Neural cell (in vitro differentiated cells): ENCODE data around the gene NFE2L1. TPM values are rescaled to one million over a fixed set of nuclear protein-coding genes. Genes with fewer than 3 reads are reported as not detected.

ENCODE experiments used
- H2AFZ ChIP-seq: fragments of 200-600, 300-800 bp; sonication (generic), shearing (Covaris generic); 2 replicates; pipeline ENCODE4 v1.6.0; 2014; ENCODE audit warnings: low read depth, mild to moderate bottlenecking, antibody characterized with exemption, low read length, moderate library complexity
- H3F3A ChIP-seq: fragments of 200-600 bp; shearing (Covaris generic); 2 replicates; pipeline ENCODE4 v1.6.1; 2016; ENCODE audit warnings: mild to moderate bottlenecking, moderate library complexity, mixed read lengths, antibody characterized with exemption, low read length; ENCODE audit not compliant: insufficient read depth, poor library complexity, severe bottlenecking
- H3K27ac ChIP-seq: fragments of 200-600, 300-800 bp; sonication (generic), shearing (Covaris generic); 2 replicates; pipeline ENCODE4 v1.5.1; 2014; ENCODE audit warnings: mild to moderate bottlenecking, low read length, moderate library complexity
- H3K27me3 ChIP-seq: fragments of 300-800, 200-600 bp; sonication (generic), shearing (Covaris generic); 2 replicates; pipeline ENCODE4 v1.6.0; 2014; ENCODE audit warnings: mild to moderate bottlenecking, low read depth, low read length, moderate library complexity; ENCODE audit not compliant: insufficient read depth
- H3K36me3 ChIP-seq: fragments of 300-800, 200-600 bp; sonication (generic), shearing (Covaris generic); 2 replicates; pipeline ENCODE4 v1.5.1; 2014; ENCODE audit warnings: mild to moderate bottlenecking, antibody characterized with exemption, low read length, moderate library complexity; ENCODE audit not compliant: insufficient read depth
- H3K4me2 ChIP-seq: fragments of 300-800, 200-600 bp; sonication (generic), shearing (Covaris generic); 2 replicates; pipeline ENCODE4 v1.6.0; 2014; ENCODE audit warnings: mild to moderate bottlenecking, low read length
- H3K4me3 ChIP-seq: fragments of 300-800, 200-600 bp; sonication (generic), shearing (Covaris generic); 2 replicates; pipeline ENCODE4 v1.5.1; 2014; ENCODE audit warnings: mild to moderate bottlenecking, low read length, moderate library complexity
- H3K79me2 ChIP-seq: fragments of 200-600 bp; shearing (Covaris generic); replicated peaks from 2 replicates; pipeline ENCODE4 v1.6.0; 2014; ENCODE audit warnings: mild to moderate bottlenecking, low read length, moderate library complexity; ENCODE audit not compliant: insufficient read depth
- H3K9ac ChIP-seq: fragments of 300-800, 200-600 bp; sonication (generic), shearing (Covaris generic); 2 replicates; pipeline ENCODE4 v1.6.1; 2016; ENCODE audit warnings: mild to moderate bottlenecking, low read length, mixed read lengths
- H3K9me2 ChIP-seq: fragments of 200-600 bp; shearing (Covaris generic); 2 replicates; pipeline ENCODE4 v1.6.1; 2016; ENCODE audit warnings: mild to moderate bottlenecking, low read length, mixed read lengths; ENCODE audit not compliant: insufficient read depth
- H3K9me3 ChIP-seq: fragments of 200-600, 300-800 bp; sonication (generic), shearing (Covaris generic); 2 replicates; pipeline ENCODE4 v1.6.1; 2016; ENCODE audit warnings: mild to moderate bottlenecking, mixed run types, low read length, moderate library complexity, mixed read lengths
- H4K20me1 ChIP-seq: fragments of 200-600 bp; shearing (Covaris generic); 2 replicates; pipeline ENCODE4 v1.6.1; 2016; ENCODE audit warnings: mild to moderate bottlenecking, mixed run types; ENCODE audit not compliant: insufficient read depth
- EP300 ChIP-seq: fragments of 450-650 bp; conservative IDR thresholded peaks from 2 replicates; pipeline ENCODE4 v1.6.1; 2014; ENCODE audit warnings: antibody characterized with exemption, mild to moderate bottlenecking, moderate library complexity; ENCODE audit not compliant: poor library complexity, severe bottlenecking
- EZH2 ChIP-seq: fragments of 200-600, 300-800 bp; shearing (Covaris generic), sonication (generic); IDR thresholded peaks from 2 replicates; pipeline ENCODE4 v1.6.1; 2014; ENCODE audit warnings: antibody characterized with exemption, low read length, borderline replicate concordance, mild to moderate bottlenecking; ENCODE audit not compliant: insufficient read depth, poor library complexity, severe bottlenecking
- MXI1 ChIP-seq: fragments of 450-650 bp; conservative IDR thresholded peaks from 2 replicates; pipeline ENCODE4 v1.6.1; 2014; ENCODE audit warnings: antibody characterized with exemption, mild to moderate bottlenecking; ENCODE audit not compliant: poor library complexity, severe bottlenecking
- POLR2AphosphoS5 ChIP-seq: IDR thresholded peaks from 2 replicates; pipeline ENCODE4 v1.6.1; 2012
- RAD21 ChIP-seq: fragments of 450-650 bp; conservative IDR thresholded peaks from 2 replicates; pipeline ENCODE4 v1.6.1; 2014; ENCODE audit warnings: antibody characterized with exemption, mild to moderate bottlenecking, moderate library complexity
- SMC3 ChIP-seq: fragments of 450-650 bp; conservative IDR thresholded peaks from 2 replicates; pipeline ENCODE4 v1.6.1; 2014; ENCODE audit warnings: antibody characterized with exemption, mild to moderate bottlenecking, moderate library complexity; ENCODE audit not compliant: poor library complexity
- TAF1 ChIP-seq: IDR thresholded peaks from 2 replicates; pipeline ENCODE4 v1.6.1; 2012; ENCODE audit warnings: low read depth
- polyA plus RNA-seq: library from polyadenylated mRNA; depleted of rRNA; stranded (reverse); fragments of >200 nt; gene quantifications from 2 replicates; pipeline ENCODE4 v1.2.3, GENCODE V29; 2014
- TF ChIP-seq, protein P1 (sequence below): fragments of 450-650 bp; IDR thresholded peaks from 2 replicates; pipeline ENCODE4 v1.5.1; 2014; ENCODE audit warnings: antibody characterized with exemption, mild to moderate bottlenecking, moderate library complexity; ENCODE audit not compliant: poor library complexity, severe bottlenecking
- TF ChIP-seq, protein P2 (sequence below): IDR thresholded peaks from 2 replicates; pipeline ENCODE4 v1.6.1; 2012; ENCODE audit warnings: borderline replicate concordance

Gene NFE2L1
- polyA plus RNA-seq, 1 donor from 2014 or later, result 48.4 TPM

DNA sequence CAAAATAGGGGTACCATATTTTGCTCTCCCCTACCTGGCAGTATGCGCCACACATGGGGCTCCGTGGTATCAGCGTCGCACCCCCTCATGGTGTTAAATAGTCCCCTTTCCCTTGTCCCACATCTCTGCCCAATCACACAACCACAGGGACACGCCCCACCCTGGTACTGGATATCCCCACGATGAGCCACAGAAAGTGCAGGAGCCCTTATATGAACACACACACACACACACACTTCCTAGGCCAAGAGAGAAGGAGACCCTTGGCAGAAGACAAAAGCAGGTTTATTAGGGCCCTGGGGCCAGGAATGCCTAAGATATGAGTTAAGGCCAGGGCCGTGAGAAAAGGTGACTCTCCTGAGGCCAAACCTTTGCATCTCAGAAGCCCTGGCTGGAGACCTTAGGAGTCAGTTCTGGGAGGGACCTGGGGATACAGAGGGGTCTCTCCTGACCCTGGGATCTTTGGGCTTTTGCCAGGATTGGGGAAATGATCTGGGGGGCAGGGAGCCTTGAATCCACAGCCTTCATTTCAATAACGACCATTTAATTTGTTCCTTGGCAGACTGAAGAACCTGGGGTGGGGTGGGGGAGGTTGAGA, 22.2 kb upstream of the NFE2L1 start:
- TF ChIP-seq EP300, result no peak
- TF ChIP-seq, protein P1, sequence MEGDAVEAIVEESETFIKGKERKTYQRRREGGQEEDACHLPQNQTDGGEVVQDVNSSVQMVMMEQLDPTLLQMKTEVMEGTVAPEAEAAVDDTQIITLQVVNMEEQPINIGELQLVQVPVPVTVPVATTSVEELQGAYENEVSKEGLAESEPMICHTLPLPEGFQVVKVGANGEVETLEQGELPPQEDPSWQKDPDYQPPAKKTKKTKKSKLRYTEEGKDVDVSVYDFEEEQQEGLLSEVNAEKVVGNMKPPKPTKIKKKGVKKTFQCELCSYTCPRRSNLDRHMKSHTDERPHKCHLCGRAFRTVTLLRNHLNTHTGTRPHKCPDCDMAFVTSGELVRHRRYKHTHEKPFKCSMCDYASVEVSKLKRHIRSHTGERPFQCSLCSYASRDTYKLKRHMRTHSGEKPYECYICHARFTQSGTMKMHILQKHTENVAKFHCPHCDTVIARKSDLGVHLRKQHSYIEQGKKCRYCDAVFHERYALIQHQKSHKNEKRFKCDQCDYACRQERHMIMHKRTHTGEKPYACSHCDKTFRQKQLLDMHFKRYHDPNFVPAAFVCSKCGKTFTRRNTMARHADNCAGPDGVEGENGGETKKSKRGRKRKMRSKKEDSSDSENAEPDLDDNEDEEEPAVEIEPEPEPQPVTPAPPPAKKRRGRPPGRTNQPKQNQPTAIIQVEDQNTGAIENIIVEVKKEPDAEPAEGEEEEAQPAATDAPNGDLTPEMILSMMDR, result no peak
- peak overlapping the region; percentile 47 for H3K9ac ChIP-seq

DNA sequence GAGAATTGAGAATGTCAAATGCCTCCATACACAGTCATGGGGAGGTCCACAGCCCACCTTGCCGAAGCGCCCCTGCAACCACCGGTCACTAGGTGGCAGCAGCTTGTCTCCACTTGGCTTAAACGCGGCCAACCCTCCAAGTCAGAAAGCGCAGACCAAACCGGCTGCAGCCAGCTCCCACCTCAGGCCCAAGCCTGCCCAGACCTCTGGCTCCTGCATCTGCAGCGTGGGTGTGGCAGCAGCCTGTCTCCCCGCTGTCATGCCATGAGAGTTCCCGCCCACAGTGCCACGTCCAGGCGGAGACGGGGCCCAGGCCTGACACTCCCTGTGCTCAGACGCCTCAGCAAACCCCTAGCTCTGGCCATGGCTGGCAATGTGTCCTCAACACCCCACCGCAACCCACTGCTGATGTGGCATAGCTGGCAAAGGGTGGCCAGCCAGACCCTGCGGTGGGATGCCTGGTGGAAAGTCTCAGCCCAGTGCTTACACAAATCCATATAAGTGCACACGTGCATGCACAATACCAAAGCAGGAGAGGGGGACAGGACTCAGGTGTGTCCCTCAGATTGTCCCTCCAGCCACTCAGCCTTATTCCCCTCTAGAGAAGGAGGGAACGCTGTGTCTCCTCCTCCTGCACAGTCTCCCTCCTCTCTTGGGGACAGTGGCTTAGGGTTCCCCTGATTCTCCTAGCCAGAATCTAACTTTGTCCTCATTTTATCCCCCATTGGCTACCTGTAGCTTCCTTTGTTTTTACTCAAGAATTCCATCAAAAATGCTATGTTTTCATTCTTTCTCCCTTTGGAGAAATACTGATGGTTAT, 21.4 kb upstream of the NFE2L1 start:
- no peaks in the 10 kb centered on the region for H3K9me3 ChIP-seq
- H3K36me3 ChIP-seq, result no peaks in the 10 kb centered on the region
- no peak overlapping the region for H3K4me2 ChIP-seq
- H4K20me1 ChIP-seq, result no peaks in the 10 kb centered on the region
- H2AFZ ChIP-seq, result no peak overlapping the region
- H3K79me2 ChIP-seq, result no peaks in the 10 kb centered on the region
- peak overlapping the region; percentile 56 for H3K9ac ChIP-seq
- TF ChIP-seq SMC3, result peak; percentile 95
- TF ChIP-seq EP300, result no peak
- TF ChIP-seq POLR2AphosphoS5, result peak; percentile 48
- TF ChIP-seq, protein P2, sequence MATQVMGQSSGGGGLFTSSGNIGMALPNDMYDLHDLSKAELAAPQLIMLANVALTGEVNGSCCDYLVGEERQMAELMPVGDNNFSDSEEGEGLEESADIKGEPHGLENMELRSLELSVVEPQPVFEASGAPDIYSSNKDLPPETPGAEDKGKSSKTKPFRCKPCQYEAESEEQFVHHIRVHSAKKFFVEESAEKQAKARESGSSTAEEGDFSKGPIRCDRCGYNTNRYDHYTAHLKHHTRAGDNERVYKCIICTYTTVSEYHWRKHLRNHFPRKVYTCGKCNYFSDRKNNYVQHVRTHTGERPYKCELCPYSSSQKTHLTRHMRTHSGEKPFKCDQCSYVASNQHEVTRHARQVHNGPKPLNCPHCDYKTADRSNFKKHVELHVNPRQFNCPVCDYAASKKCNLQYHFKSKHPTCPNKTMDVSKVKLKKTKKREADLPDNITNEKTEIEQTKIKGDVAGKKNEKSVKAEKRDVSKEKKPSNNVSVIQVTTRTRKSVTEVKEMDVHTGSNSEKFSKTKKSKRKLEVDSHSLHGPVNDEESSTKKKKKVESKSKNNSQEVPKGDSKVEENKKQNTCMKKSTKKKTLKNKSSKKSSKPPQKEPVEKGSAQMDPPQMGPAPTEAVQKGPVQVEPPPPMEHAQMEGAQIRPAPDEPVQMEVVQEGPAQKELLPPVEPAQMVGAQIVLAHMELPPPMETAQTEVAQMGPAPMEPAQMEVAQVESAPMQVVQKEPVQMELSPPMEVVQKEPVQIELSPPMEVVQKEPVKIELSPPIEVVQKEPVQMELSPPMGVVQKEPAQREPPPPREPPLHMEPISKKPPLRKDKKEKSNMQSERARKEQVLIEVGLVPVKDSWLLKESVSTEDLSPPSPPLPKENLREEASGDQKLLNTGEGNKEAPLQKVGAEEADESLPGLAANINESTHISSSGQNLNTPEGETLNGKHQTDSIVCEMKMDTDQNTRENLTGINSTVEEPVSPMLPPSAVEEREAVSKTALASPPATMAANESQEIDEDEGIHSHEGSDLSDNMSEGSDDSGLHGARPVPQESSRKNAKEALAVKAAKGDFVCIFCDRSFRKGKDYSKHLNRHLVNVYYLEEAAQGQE, result no peak
- TF ChIP-seq TAF1, result no peak
- TF ChIP-seq EZH2, result no peak
- TF ChIP-seq MXI1, result no peak
- peak; percentile 87 for TF ChIP-seq RAD21
- TF ChIP-seq, protein P1, result peak; percentile 93
- H3K4me3 ChIP-seq, result no peak overlapping the region
- no peaks in the 10 kb centered on the region for H3K9me2 ChIP-seq
- H3K27ac ChIP-seq, result no peak overlapping the region
- no peaks in the 10 kb centered on the region for H3F3A ChIP-seq
- H3K27me3 ChIP-seq, result peaks cover 18% of the 10 kb centered on the region

More for the DNA sequence above, 22.2 kb upstream of the NFE2L1 start:
- H3K27ac ChIP-seq, result no peak overlapping the region
- H3K36me3 ChIP-seq, result no peaks in the 10 kb centered on the region
- H3K79me2 ChIP-seq, result no peaks in the 10 kb centered on the region
- H3K9me2 ChIP-seq, result no peaks in the 10 kb centered on the region
- H3F3A ChIP-seq, result no peaks in the 10 kb centered on the region
- H3K4me3 ChIP-seq, result peak overlapping the region; percentile 74
- H3K9me3 ChIP-seq, result no peaks in the 10 kb centered on the region
- H2AFZ ChIP-seq, result no peak overlapping the region
- H4K20me1 ChIP-seq, result no peaks in the 10 kb centered on the region
- H3K27me3 ChIP-seq, result peaks cover 18% of the 10 kb centered on the region
- H3K4me2 ChIP-seq, result peak overlapping the region; percentile 35
